A549 (cell line): ENCODE results near the gene PIK3IP1. TPM values are rescaled to one million over a fixed set of nuclear protein-coding genes. Genes with fewer than 3 reads are reported as not detected.

Experiments used
- ATAC-seq, 2 experiments: fragments of 200-7000 bp in 1 of 2; fragments of >200 bp in 1 of 2; cut with Nextera tagmentation in 1 of 2; cut with Tn5 transposase in 1 of 2; 3 replicates each; pipeline versions ENCODE4 v1.8.0 to v1.9.1; 2018 to 2020; ENCODE audit warnings: mild to moderate bottlenecking in 1 of 2, moderate library complexity in 1 of 2
- CTCF ChIA-PET: fragments of 300-600 bp; sonication (Branson Sonifier 250); formaldehyde crosslinking; extraction: SDS; loops from one replicate; lab custom pipeline; 2021; ENCODE audit warnings: antibody characterized with exemption, inconsistent platforms; lab: Yijun Ruan, JAX
- POLR2A ChIA-PET: fragments of 350-600 bp; formaldehyde crosslinking; extraction: SDS; loops from one replicate; lab custom pipeline; 2021; ENCODE audit warnings: antibody characterized with exemption, inconsistent platforms; lab: Yijun Ruan, JAX
- DNase-seq, 2 experiments: peaks; one replicate each; pipeline versions ENCODE4 v3.0.0 to v3.0.0-alpha.2; 2011 to 2016; ENCODE audit warnings: low read depth in 1 of 2, low spot score in 1 of 2
- FAIRE-seq: peaks from 2 replicates; lab custom pipeline; 2011; peaks lifted over from hg19 to GRCh38; lab: Jason Lieb, UNC
- H3K27ac ChIP-seq, 2 experiments: fragments of >200 bp; sonication (Bioruptor Twin); formaldehyde crosslinking; 3 replicates each; pipeline ENCODE4 v1.5.1; 2016 to 2017
- H3K4me1 ChIP-seq: fragments of >200 bp; sonication (Bioruptor Twin); formaldehyde crosslinking; 3 replicates; pipeline ENCODE4 v1.6.1; 2016
- H3K4me2 ChIP-seq: fragments of >200 bp; sonication (Bioruptor Twin); formaldehyde crosslinking; 3 replicates; pipeline ENCODE4 v1.6.1; 2016
- H3K4me3 ChIP-seq: fragments of >200 bp; sonication (Bioruptor Twin); formaldehyde crosslinking; 3 replicates; pipeline ENCODE4 v1.5.1; 2016
- H3K9me3 ChIP-seq: fragments of >200 bp; sonication (Bioruptor Twin); formaldehyde crosslinking; 3 replicates; pipeline ENCODE4 v1.6.1; 2016
- CBX2 ChIP-seq: fragments of 200-600 bp; sonication (generic); IDR thresholded peaks from 2 replicates; pipeline ENCODE4 v1.6.1; 2016; ENCODE audit warnings: low read depth, mild to moderate bottlenecking, borderline replicate concordance
- FOXS1 ChIP-seq: fragments of 250-450 bp; sonication (Bioruptor Pico); IDR thresholded peaks from 2 replicates; pipeline ENCODE4 v1.5.0; 2020; ENCODE audit warnings: mild to moderate bottlenecking, moderate library complexity
- GATA3 ChIP-seq: IDR thresholded peaks from 2 replicates; pipeline ENCODE4 v1.6.1; 2012; ENCODE audit warnings: borderline replicate concordance
- HOXA7 ChIP-seq: fragments of 250-450 bp; sonication (Bioruptor Pico); IDR thresholded peaks from 2 replicates; pipeline ENCODE4 v1.5.0; 2020; ENCODE audit warnings: mild to moderate bottlenecking, moderate library complexity
- HOXB13 ChIP-seq: fragments of 250-450 bp; sonication (Bioruptor Pico); IDR thresholded peaks from 2 replicates; pipeline ENCODE4 v1.5.0; 2020; ENCODE audit warnings: low read depth, mild to moderate bottlenecking, moderate library complexity
- NR3C1 ChIP-seq: fragments of >200 bp; sonication (Bioruptor Twin); formaldehyde crosslinking; IDR thresholded peaks from 3 replicates; pipeline ENCODE4 v1.6.1; 2017
- PHF8 ChIP-seq: fragments of 200-600 bp; sonication (generic); IDR thresholded peaks from 2 replicates; pipeline ENCODE4 v1.6.1; 2016; ENCODE audit warnings: low read depth, mild to moderate bottlenecking, antibody characterized with exemption, moderate library complexity, borderline replicate concordance
- RAD21 ChIP-seq, 2 experiments: fragments of >200 bp in 1 of 2; sonication (Bioruptor Twin) in 1 of 2; formaldehyde crosslinking in 1 of 2; IDR thresholded peaks in 1 of 2; conservative IDR thresholded peaks in 1 of 2; 2 replicates in 1 of 2; 3 replicates in 1 of 2; pipeline ENCODE4 v1.6.1; 2012 to 2018; ENCODE audit warnings: inconsistent platforms in 1 of 2
- RARB ChIP-seq: fragments of 250-450 bp; sonication (Bioruptor Pico); IDR thresholded peaks from 2 replicates; pipeline ENCODE4 v1.8.0; 2021; ENCODE audit warnings: mild to moderate bottlenecking, moderate library complexity
- RCOR1 ChIP-seq: fragments of 150-350 bp; IDR thresholded peaks from 2 replicates; pipeline ENCODE4 v1.6.1; 2014; ENCODE audit warnings: antibody characterized with exemption, low read length, low read depth
- RFX5 ChIP-seq: fragments of 450-650 bp; IDR thresholded peaks from 2 replicates; pipeline ENCODE4 v1.7.1; 2014; ENCODE audit warnings: antibody characterized with exemption, mild to moderate bottlenecking, moderate library complexity
- SREBF2 ChIP-seq: fragments of 450-650 bp; IDR thresholded peaks from 2 replicates; pipeline ENCODE4 v1.6.1; 2014; ENCODE audit warnings: mild to moderate bottlenecking, moderate library complexity
- ZC3H11A ChIP-seq: fragments of 450-650 bp; IDR thresholded peaks from 2 replicates; pipeline ENCODE4 v1.6.1; 2014; ENCODE audit warnings: antibody characterized with exemption, mild to moderate bottlenecking
- WGBS: methylation state at CpG from one replicate; pipeline ENCODE4 v1.1.6; 2017; ENCODE audit errors: missing lambda C conversion rate; 5-methylcytosine and 5-hydroxymethylcytosine counted together
- polyA plus RNA-seq, 4 experiments: library from polyadenylated mRNA; depleted of rRNA in 3 of 4; stranded (reverse); fragments of >200 nt; fragmentation: RNase III in 1 of 4; extraction: RNeasy Plus Mini Kit Qiagen cat#74134 plus additional on column Dnase treatment in 1 of 4; gene quantifications; 2 replicates in 3 of 4; 3 replicates in 1 of 4; pipeline ENCODE4 v1.2.3, GENCODE V29; 2011 to 2017
- TF ChIP-seq, protein P1 (sequence below): fragments of 250-450 bp; sonication (Bioruptor Pico); IDR thresholded peaks from 2 replicates; pipeline ENCODE4 v1.5.0; 2021; ENCODE audit warnings: mild to moderate bottlenecking, moderate library complexity, borderline replicate concordance
- TF ChIP-seq, protein P2 (sequence below): fragments of 450-650 bp; IDR thresholded peaks from 2 replicates; pipeline ENCODE4 v1.6.1; 2014; ENCODE audit warnings: antibody characterized with exemption
- TF ChIP-seq, protein P3 (sequence below): fragments of 250-450 bp; sonication (Bioruptor Pico); IDR thresholded peaks from 2 replicates; pipeline ENCODE4 v1.5.0; 2020; ENCODE audit warnings: low read depth, mild to moderate bottlenecking, moderate library complexity
- TF ChIP-seq, protein P4 (sequence below): fragments of 200-600 bp; sonication (generic); IDR thresholded peaks from 2 replicates; pipeline ENCODE4 v1.6.1; 2016; ENCODE audit warnings: antibody characterized with exemption, mild to moderate bottlenecking, moderate library complexity

The PIK3IP1 gene
- polyA plus RNA-seq, 2 of the 4 experiments (the other 2 are of a cell fraction) = 0.90 to 1.6 TPM

DNA sequence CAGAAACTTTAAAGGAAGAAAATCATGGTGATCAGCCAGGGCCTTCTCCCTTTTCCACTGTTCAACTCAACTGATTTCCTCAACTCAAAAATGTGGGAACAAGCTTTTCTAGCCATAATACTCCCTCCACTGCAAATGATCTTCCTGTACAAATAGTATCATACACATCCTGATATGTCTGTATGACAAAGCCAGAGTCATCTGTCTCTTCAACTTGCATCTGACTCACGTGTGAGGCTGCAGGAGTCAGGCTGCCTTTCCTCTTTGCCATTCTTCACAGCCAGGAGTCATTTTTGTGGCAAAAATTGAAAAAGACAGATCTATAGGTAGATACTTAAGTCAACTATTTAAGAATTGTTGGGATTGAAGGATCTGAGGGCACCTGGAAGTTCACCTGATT, 40.6 kb upstream of the PIK3IP1 start:
- Histone ChIP-seq H3K4me3 (no peak overlapping the region), H3K4me2 (no peak overlapping the region), H3K9me3 (no peaks in the 10 kb centered on the region), H3K4me1 (no peaks in the 10 kb centered on the region), H3K27ac (no peak overlapping the region)
- TF ChIP-seq PHF8 = no peak
- TF ChIP-seq ZC3H11A = no peak
- TF ChIP-seq, protein P1, sequence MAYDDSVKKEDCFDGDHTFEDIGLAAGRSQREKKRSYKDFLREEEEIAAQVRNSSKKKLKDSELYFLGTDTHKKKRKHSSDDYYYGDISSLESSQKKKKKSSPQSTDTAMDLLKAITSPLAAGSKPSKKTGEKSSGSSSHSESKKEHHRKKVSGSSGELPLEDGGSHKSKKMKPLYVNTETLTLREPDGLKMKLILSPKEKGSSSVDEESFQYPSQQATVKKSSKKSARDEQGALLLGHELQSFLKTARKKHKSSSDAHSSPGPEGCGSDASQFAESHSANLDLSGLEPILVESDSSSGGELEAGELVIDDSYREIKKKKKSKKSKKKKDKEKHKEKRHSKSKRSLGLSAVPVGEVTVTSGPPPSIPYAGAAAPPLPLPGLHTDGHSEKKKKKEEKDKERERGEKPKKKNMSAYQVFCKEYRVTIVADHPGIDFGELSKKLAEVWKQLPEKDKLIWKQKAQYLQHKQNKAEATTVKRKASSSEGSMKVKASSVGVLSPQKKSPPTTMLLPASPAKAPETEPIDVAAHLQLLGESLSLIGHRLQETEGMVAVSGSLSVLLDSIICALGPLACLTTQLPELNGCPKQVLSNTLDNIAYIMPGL (CRISPR knock-in tag) = no peak
- no peak for TF ChIP-seq CBX2
- ChIA-PET CTCF (interaction anchor here (1.1 to 2.1 kb wide), 2 partner anchors 20 to 33 kb away, joined by 4 to 6 read pairs; no protein-coding TSS in a partner anchor), POLR2A (interaction anchor here (1.0 kb wide), 1 partner anchor 14 kb away, joined by 3 read pairs; the partner anchor contains the start of gene PATZ1)
- ATAC-seq (no peak), DNase-seq (no peak), FAIRE-seq (no peak)
- WGBS = 81% methylated on average over 1 of the region's 1 CpG

DNA sequence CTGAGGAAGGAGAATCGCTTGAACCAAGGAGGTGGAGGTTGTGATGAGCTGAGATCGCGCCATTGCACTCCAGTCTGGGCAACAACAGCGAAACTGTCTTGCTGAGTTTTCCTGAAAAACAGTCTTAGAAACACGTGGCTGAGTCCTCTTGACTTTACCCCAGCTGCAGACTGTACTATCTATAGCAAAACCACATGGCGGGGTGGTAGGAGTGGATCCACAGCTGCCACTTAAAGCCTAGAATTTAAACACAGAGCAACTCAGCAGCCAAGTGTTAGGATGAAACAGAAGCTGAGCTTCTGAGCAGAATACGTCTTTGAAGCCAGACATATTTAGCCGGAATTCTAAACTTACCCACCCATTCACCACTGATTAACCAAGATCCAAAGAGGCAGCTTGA, 39.7 kb upstream of the PIK3IP1 start:
- no peaks in the 10 kb centered on the region for H3K9me3 ChIP-seq
- POLR2A ChIA-PET = no interaction called here
- FAIRE-seq = no peak
- no peak overlapping the region for H3K27ac ChIP-seq
- no peak for DNase-seq
- no peaks in the 10 kb centered on the region for H3K4me1 ChIP-seq
- H3K4me3 ChIP-seq = no peak overlapping the region
- CTCF ChIA-PET = interaction anchor here (2.1 kb wide), 1 partner anchor 19 kb away, joined by 6 read pairs; no protein-coding TSS in a partner anchor
- WGBS = 85% methylated on average over 8 of the region's 8 CpGs
- no peak for ATAC-seq
- TF ChIP-seq NR3C1 (no peak), HOXA7 (CRISPR knock-in tag) (no peak), FOXS1 (CRISPR knock-in tag) (no peak), GATA3 (no peak), RCOR1 (no peak), RARB (CRISPR knock-in tag) (no peak), RFX5 (no peak), HOXB13 (no peak), SREBF2 (no peak), RAD21 (conservative IDR thresholded peaks at IDR 0.05 in 1 of 2, IDR thresholded peaks at IDR 0.05 in 1 of 2) (no peak)
- TF ChIP-seq, protein P2, sequence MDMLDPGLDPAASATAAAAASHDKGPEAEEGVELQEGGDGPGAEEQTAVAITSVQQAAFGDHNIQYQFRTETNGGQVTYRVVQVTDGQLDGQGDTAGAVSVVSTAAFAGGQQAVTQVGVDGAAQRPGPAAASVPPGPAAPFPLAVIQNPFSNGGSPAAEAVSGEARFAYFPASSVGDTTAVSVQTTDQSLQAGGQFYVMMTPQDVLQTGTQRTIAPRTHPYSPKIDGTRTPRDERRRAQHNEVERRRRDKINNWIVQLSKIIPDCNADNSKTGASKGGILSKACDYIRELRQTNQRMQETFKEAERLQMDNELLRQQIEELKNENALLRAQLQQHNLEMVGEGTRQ = no peak
- TF ChIP-seq, protein P1 (CRISPR knock-in tag) = no peak
- TF ChIP-seq, protein P3, sequence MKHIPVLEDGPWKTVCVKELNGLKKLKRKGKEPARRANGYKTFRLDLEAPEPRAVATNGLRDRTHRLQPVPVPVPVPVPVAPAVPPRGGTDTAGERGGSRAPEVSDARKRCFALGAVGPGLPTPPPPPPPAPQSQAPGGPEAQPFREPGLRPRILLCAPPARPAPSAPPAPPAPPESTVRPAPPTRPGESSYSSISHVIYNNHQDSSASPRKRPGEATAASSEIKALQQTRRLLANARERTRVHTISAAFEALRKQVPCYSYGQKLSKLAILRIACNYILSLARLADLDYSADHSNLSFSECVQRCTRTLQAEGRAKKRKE (CRISPR knock-in tag) = no peak
- TF ChIP-seq, protein P4, sequence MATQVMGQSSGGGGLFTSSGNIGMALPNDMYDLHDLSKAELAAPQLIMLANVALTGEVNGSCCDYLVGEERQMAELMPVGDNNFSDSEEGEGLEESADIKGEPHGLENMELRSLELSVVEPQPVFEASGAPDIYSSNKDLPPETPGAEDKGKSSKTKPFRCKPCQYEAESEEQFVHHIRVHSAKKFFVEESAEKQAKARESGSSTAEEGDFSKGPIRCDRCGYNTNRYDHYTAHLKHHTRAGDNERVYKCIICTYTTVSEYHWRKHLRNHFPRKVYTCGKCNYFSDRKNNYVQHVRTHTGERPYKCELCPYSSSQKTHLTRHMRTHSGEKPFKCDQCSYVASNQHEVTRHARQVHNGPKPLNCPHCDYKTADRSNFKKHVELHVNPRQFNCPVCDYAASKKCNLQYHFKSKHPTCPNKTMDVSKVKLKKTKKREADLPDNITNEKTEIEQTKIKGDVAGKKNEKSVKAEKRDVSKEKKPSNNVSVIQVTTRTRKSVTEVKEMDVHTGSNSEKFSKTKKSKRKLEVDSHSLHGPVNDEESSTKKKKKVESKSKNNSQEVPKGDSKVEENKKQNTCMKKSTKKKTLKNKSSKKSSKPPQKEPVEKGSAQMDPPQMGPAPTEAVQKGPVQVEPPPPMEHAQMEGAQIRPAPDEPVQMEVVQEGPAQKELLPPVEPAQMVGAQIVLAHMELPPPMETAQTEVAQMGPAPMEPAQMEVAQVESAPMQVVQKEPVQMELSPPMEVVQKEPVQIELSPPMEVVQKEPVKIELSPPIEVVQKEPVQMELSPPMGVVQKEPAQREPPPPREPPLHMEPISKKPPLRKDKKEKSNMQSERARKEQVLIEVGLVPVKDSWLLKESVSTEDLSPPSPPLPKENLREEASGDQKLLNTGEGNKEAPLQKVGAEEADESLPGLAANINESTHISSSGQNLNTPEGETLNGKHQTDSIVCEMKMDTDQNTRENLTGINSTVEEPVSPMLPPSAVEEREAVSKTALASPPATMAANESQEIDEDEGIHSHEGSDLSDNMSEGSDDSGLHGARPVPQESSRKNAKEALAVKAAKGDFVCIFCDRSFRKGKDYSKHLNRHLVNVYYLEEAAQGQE = no peak
- TF ChIP-seq, all 56 proteins: peak for 0
- no peak overlapping the region for H3K4me2 ChIP-seq
